ENCODE data around the gene APC2.

APC2 gene

GRCh38 chr19:1449467-1450442, at the start of gene APC2:
APC2 (plus strand) TSS chr19:1450121; CDS start chr19:1453002, 2,881 bp downstream.
- DNase-seq, result peak; percentile 26

GRCh38 chr19:1400281-1401137, 49.4 kb upstream of the APC2 start:
- no peak for DNase-seq

- DNase-seq, result peak; percentile 31
Observed at GRCh38 chr19:1401138-1401888, 48.6 kb upstream of the APC2 start, which contains the start of gene GAMT. GAMT (minus strand) TSS chr19:1401542; CDS start chr19:1401476, 66 bp downstream.

GRCh38 chr19:1401889-1402217, 48.1 kb upstream of the APC2 start:
- DNase-seq, result no peak

- DNase-seq, result no peak
Observed at GRCh38 chr19:1402411-1403070, 47.4 kb upstream of the APC2 start.

- DNase-seq, result peak; percentile 97
Observed at GRCh38 chr19:1406774-1407527, 43.0 kb upstream of the APC2 start.

- no peak for DNase-seq
Observed at GRCh38 chr19:1407528-1408299, 42.2 kb upstream of the APC2 start, which contains the start of gene DAZAP1. DAZAP1 (plus strand) TSS chr19:1407586; CDS start chr19:1407774, 188 bp downstream.

- DNase-seq, result no peak
Observed at GRCh38 chr19:1408300-1409203, 41.4 kb upstream of the APC2 start.

- no peak for DNase-seq
Observed at GRCh38 chr19:1409204-1410005, 40.5 kb upstream of the APC2 start.

- DNase-seq, result no peak
Observed at GRCh38 chr19:1410136-1410786, 39.7 kb upstream of the APC2 start.

- no peak for DNase-seq
Observed at GRCh38 chr19:1410789-1411188, 39.1 kb upstream of the APC2 start.

GRCh38 chr19:1411255-1412191, 38.4 kb upstream of the APC2 start:
- no peak for DNase-seq

GRCh38 chr19:1412323-1412923, 37.5 kb upstream of the APC2 start:
- no peak for DNase-seq

GRCh38 chr19:1412995-1413800, 36.7 kb upstream of the APC2 start:
- no peak for DNase-seq

- no peak for DNase-seq
Observed at GRCh38 chr19:1416014-1416841, 33.7 kb upstream of the APC2 start.
